BLaER1 (cell line): ENCODE data around the gene RAB42.
"Not testable (repeated sequence)": the region's sequence is repeated elsewhere in the genome, so short reads cannot be mapped to it uniquely, and the experiment has no call there.

Experiments
- H3K27ac ChIP-seq: shearing (Covaris generic); formaldehyde crosslinking; 2 replicates; pipeline ENCODE4 v1.8.1; 2022
- H3K27me3 ChIP-seq: shearing (Covaris generic); formaldehyde crosslinking; 2 replicates; pipeline ENCODE4 v1.8.1; 2022
- H3K36me3 ChIP-seq: shearing (Covaris generic); formaldehyde crosslinking; 2 replicates; pipeline ENCODE4 v1.8.1; 2022
- H3K4me1 ChIP-seq: shearing (Covaris generic); formaldehyde crosslinking; 2 replicates; pipeline ENCODE4 v1.8.1; 2022
- H3K4me2 ChIP-seq: shearing (Covaris generic); formaldehyde crosslinking; 2 replicates; pipeline ENCODE4 v1.8.1; 2022
- H3K4me3 ChIP-seq: shearing (Covaris generic); formaldehyde crosslinking; 2 replicates; pipeline ENCODE4 v1.8.1; 2022
- H3K9ac ChIP-seq: shearing (Covaris generic); formaldehyde crosslinking; 2 replicates; pipeline ENCODE4 v1.8.1; 2022
- H3K9me3 ChIP-seq: shearing (Covaris generic); formaldehyde crosslinking; 2 replicates; pipeline ENCODE4 v1.8.1; 2022
- H4K20me1 ChIP-seq: shearing (Covaris generic); formaldehyde crosslinking; 2 replicates; pipeline ENCODE4 v1.8.1; 2022
- Cebpa-rat ChIP-seq: shearing (Covaris generic); IDR thresholded peaks from 2 replicates; pipeline ENCODE4 v1.8.1; 2022

Gene RAB42

DNA sequence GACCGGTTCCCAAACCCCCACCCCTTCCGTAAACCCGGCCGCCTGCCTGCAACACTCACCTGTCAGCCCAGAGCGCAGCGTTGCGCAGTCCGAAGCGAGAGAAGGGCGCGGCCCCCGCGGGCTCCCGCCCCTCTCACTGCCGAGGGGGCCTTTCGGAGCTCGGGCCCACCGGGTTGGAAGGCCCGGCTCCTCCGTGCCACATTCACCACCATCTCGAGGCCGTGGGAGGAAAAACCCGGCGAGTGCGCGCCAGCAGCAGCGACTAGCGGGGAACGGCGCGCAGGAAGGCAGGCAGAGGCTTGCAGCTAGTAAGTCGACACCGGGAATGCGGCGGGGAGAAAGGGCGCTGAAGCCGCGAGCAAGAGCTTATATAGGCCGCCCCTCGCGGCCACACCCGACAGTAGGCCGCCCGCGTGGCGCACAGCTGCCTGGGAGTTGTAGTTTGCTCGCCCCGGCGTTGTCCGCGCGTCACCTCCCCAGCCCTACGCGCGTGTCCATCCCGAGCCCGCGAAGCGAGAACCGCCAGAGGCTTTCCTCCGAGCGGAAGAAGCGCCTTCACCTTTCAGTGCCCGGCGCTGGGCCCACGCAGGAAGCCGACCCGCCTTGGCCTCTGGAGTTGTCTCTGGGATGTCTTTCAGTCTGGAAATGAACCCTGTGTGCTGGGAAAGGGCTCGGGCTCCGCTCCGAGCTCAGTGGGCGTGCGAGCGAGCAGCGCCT, 10.4 kb upstream of the RAB42 start:
- TF ChIP-seq Cebpa-rat, result no peak
- H3K9ac ChIP-seq, result peak overlapping the region; percentile 94
- no peaks in the 10 kb centered on the region for H3K27me3 ChIP-seq
- peak overlapping the region; percentile 91 for H3K27ac ChIP-seq
- peak overlapping the region; percentile 98 for H3K4me2 ChIP-seq
- H4K20me1 ChIP-seq, result peaks cover 45% of the 10 kb centered on the region
- H3K36me3 ChIP-seq, result peaks cover 43% of the 10 kb centered on the region
- no peaks in the 10 kb centered on the region for H3K9me3 ChIP-seq
- H3K4me3 ChIP-seq, result peak overlapping the region; percentile 95
- peaks cover 36% of the 10 kb centered on the region for H3K4me1 ChIP-seq

DNA sequence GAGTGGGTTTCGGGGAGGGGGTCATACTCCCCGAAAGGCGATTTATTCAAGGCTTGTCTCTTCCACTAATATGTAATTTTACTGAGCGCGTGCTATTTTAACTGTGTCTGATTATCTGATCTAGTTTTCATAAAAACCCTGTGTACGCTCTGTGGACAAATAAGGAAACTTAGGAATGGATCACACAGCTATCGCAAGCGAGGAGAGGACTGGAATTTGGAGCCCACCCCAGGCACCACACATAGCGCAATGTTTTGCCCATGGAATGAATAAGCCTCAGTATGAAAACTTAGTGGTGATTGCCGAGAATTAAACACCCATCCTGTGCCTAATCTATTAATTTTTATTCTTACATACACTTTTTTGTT, 9.8 kb upstream of the RAB42 start:
- H3K9ac ChIP-seq, result peak overlapping the region; percentile 94
- H3K27ac ChIP-seq, result peak overlapping the region; percentile 91
- H3K4me1 ChIP-seq, result peaks cover 35% of the 10 kb centered on the region
- H4K20me1 ChIP-seq, result peaks cover 44% of the 10 kb centered on the region
- no peak for TF ChIP-seq Cebpa-rat
- H3K4me2 ChIP-seq, result peak overlapping the region; percentile 98
- no peaks in the 10 kb centered on the region for H3K9me3 ChIP-seq
- peaks cover 38% of the 10 kb centered on the region for H3K36me3 ChIP-seq
- H3K4me3 ChIP-seq, result peak overlapping the region; percentile 95
- no peaks in the 10 kb centered on the region for H3K27me3 ChIP-seq

DNA sequence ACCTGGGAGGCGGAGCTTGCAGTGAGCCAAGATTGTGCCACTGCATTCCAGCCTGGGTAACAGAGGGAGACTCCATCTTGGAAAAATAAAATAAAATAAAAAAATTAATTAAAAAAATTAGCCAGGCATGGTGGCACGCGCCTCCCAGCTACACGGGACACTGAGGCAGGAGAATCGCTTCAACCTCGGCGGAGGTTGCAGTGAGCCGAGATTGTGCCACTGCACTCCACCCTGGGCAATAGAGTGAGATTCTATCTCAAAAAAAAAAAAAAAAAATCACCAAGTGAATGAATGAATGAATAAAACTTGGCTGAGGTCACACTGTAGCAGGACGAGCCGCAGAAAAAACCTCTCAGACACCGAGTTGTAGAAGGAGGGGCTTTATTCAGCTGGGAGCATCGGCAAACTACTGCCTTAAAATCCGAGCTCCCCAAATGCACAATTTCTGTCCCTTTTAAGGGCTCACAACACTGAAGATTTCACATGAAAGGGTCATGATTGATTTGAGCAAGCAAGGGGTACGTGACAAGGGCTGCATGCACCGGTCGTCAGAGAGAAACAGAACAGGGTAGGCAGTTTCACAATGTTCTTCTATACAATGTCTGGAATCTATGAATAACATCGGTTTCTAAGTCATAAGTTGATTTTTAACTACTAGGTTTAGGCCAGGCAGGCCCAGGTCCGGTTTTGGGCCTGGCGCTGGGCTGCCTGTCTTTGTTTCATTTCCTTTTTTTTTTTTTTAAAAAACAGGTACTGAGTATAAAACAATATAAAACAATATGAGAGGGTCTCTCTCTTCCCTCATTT, 5.3 kb upstream of the RAB42 start:
- H3K27ac ChIP-seq, H3K4me2 ChIP-seq: not testable (repeated sequence)

DNA sequence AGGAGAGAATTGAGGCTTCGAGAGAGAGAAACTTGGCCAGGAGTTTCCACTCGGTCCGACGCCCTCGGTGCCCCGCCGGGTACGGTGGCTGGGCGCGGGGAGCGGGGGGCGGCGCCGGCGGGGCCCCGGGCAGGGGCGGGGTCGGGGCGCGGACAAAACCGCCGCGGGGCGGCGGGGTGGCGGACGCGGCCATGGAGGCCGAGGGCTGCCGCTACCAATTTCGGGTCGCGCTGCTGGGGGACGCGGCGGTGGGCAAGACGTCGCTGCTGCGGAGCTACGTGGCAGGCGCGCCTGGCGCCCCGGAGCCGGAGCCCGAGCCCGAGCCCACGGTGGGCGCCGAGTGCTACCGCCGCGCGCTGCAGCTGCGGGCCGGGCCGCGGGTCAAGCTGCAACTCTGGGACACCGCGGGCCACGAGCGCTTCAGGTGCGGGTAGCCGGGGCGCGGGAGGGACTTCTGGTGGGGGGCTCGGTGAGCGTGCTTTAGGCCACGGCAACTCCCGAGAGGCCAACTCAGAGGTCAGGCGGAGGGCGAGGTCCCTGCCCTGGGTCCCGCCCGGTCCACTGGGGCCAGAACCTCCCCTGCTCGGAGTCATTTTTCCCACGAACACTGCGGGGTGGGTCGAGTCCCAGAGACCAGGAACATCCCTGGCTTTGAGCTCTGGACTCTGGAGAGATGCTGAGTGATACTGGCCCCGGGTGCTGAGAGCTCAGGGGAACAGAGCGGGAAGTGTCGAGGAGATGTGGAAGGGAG, 431 bp downstream of the RAB42 start:
- H3K9me3 ChIP-seq, result no peaks in the 10 kb centered on the region
- no peak overlapping the region for H3K27ac ChIP-seq
- H3K4me2 ChIP-seq, result peak overlapping the region; percentile 85
- no peak for TF ChIP-seq Cebpa-rat
- peak overlapping the region; percentile 68 for H3K4me3 ChIP-seq
- peak overlapping the region; percentile 68; the same call in 1 of the 2 replicates for H3K9ac ChIP-seq
- peaks cover 34% of the 10 kb centered on the region for H3K27me3 ChIP-seq
- H4K20me1 ChIP-seq, result no peaks in the 10 kb centered on the region
- peaks cover 5% of the 10 kb centered on the region; the same call in 1 of the 2 replicates for H3K4me1 ChIP-seq
- no peaks in the 10 kb centered on the region; the same call in 1 of the 2 replicates for H3K36me3 ChIP-seq

More for the DNA sequence above, 5.3 kb upstream of the RAB42 start:
- H3K4me3 ChIP-seq, H4K20me1 ChIP-seq, H3K4me1 ChIP-seq, H3K36me3 ChIP-seq, H3K9me3 ChIP-seq, H3K9ac ChIP-seq: not testable (repeated sequence)
- H3K27me3 ChIP-seq, result peaks cover 10% of the 10 kb centered on the region

DNA sequence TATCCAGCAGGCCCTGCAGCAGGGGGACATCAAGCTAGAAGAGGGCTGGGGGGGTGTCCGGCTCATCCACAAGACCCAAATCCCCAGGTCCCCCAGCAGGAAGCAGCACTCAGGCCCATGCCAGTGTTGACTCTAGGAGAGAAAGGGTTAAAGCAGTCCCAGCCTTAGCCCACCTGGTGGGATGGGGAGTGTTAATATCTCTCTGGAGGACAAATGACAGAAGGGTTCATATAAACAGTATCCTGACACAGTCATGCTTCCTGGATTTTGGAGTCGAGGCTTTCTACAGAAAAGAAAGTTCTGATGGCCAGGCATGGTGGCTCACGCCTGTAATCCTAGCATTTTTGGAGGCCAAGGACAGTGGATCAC, 1.9 kb downstream of the RAB42 start:
- not testable (repeated sequence) for H3K9ac ChIP-seq, H3K4me1 ChIP-seq, H3K27ac ChIP-seq, H3K4me3 ChIP-seq, H3K36me3 ChIP-seq, H4K20me1 ChIP-seq, H3K9me3 ChIP-seq, H3K4me2 ChIP-seq
- H3K27me3 ChIP-seq, result peaks cover 34% of the 10 kb centered on the region

DNA sequence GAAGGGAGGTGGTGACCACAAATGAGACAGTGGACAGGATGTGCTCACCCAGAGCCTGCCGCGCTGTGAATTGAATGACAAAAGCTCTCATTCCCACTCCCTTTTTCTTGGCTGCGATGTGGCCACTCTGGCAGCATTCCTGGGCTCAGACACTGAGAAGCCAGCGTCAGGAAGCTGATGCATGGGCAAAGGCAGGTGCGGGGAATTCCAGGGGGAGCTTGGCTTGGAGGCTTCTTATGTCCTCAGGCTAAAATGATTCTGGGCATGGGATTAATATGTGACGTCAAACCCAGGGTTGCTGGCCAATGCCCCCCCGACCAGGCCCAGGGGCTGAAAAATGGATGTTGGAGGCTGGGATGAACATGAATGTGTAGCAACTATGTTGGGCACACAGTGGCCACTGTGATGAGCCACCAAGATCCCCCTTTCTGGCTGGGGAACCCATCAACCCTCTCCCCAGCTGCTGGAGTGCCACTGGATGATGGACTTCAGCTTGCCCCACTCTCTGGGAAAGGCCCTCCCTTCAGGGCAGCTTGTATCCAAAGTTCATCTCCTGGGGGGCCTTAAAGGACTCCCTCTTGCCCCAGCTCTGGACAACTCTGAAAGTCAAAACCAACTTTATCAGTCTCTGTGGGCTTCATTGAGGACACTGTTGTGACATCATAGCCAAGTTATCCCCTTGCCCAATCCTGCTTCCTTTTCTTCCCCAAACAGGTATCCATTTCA, 2.8 kb downstream of the RAB42 start:
- H3K27ac ChIP-seq, result not testable (repeated sequence)

DNA sequence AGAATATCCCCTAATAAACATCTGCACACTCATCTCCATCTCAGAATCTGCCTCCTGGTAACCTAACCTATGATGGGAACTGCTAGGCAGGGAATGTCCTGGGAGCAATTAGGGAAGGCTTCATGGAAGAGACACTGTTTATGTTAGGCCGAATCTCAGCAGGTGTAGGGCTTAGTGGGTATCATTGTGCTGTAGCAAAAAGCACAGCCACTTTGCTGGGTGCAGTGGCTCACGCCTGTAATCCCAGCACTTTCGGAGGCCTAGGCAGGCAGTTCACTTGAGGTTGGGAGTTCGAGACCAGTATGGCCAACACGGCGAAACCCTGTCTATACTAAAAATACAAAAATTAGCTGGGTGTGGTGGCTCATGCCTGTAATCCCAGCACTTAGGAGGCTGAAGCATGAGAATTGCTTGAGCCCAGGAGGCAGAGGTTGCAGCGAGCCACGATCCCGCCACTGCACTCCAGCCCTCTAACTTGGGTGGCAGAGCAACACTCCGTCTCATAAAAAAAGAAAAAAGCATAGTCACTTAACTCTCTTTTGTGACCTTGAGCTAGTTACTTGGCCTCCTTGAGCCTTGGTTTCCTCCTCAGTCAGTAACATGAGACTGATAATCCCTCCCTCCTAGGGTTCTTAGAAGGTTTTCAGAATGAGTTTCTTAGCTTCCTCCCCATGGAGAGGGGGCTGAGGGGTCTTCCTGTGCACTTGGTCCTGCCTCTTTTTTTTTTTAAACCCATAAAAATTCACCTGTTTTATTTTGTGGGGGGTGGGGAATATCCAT, 3.5 kb downstream of the RAB42 start:
- no peaks in the 10 kb centered on the region for H3K9me3 ChIP-seq
- H4K20me1 ChIP-seq, result no peaks in the 10 kb centered on the region
- no peak overlapping the region for H3K9ac ChIP-seq
- H3K4me1 ChIP-seq, result peaks cover 5% of the 10 kb centered on the region; the same call in 1 of the 2 replicates
- H3K27ac ChIP-seq, result no peak overlapping the region
- peaks cover 1% of the 10 kb centered on the region; the same call in 1 of the 2 replicates for H3K36me3 ChIP-seq
- peaks cover 34% of the 10 kb centered on the region for H3K27me3 ChIP-seq
- no peak for TF ChIP-seq Cebpa-rat
- H3K4me3 ChIP-seq, result no peak overlapping the region
- no peak overlapping the region for H3K4me2 ChIP-seq

More for the DNA sequence above, 2.8 kb downstream of the RAB42 start:
- not testable (repeated sequence) for H3K9me3 ChIP-seq, H3K36me3 ChIP-seq, H3K4me1 ChIP-seq, H3K9ac ChIP-seq, H3K4me2 ChIP-seq, H4K20me1 ChIP-seq, H3K4me3 ChIP-seq
- H3K27me3 ChIP-seq, result peaks cover 34% of the 10 kb centered on the region

DNA sequence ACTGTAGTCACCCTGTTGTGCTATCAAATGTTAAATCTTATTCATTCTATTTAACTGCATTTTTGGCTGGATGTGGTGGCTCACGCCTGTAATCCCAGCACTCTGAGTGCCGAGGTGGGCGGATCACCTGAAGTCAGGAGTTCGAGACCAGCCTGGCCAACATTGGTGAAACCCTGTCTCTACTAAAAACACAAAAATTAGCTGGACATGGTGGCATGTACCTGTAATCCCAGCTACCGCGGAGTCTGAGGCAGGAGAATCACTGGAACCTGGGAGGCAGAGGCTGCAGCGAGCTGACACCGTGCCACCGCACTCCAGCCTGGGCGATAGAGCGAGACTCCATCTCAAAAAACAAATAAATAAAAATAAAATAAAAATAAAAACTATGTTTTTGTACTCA, 4.2 kb downstream of the RAB42 start:
- not testable (repeated sequence) for H3K9ac ChIP-seq, H3K4me1 ChIP-seq

DNA sequence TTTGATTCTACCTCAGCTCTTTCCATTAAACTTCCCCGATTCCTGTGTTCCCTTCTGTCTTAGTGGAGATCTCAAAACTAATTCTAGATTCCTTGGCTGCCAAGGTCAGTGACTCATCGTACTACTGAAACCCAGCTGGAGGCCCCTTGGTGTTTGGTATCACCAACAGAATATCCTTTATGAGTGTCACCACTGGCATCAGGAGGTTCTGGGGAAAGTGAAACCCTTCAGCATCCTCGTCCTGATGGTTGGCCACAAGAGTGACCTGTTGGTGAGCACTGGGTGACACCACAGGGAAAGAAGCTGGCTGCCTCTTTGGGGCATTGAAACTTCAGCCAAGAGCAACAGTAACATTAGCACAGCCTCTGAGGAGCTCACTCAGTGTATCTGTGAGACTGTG, 9.6 kb downstream of the RAB42 start:
- Histone ChIP-seq H3K9me3 (no peaks in the 10 kb centered on the region), H3K4me2 (no peak overlapping the region), H3K4me3 (no peak overlapping the region), H3K4me1 (peaks cover 25% of the 10 kb centered on the region), H4K20me1 (no peaks in the 10 kb centered on the region), H3K27ac (no peak overlapping the region), H3K36me3 (peaks cover 48% of the 10 kb centered on the region), H3K9ac (no peak overlapping the region), H3K27me3 (no peaks in the 10 kb centered on the region)
- TF ChIP-seq Cebpa-rat, result no peak

More for the DNA sequence above, 4.2 kb downstream of the RAB42 start:
- not testable (repeated sequence) for H3K36me3 ChIP-seq, H3K9me3 ChIP-seq, H3K4me3 ChIP-seq, H3K27ac ChIP-seq, H4K20me1 ChIP-seq, H3K4me2 ChIP-seq
- H3K27me3 ChIP-seq, result peaks cover 28% of the 10 kb centered on the region
